ENCODE measurements around the gene LRRC18.

Gene LRRC18

DNA sequence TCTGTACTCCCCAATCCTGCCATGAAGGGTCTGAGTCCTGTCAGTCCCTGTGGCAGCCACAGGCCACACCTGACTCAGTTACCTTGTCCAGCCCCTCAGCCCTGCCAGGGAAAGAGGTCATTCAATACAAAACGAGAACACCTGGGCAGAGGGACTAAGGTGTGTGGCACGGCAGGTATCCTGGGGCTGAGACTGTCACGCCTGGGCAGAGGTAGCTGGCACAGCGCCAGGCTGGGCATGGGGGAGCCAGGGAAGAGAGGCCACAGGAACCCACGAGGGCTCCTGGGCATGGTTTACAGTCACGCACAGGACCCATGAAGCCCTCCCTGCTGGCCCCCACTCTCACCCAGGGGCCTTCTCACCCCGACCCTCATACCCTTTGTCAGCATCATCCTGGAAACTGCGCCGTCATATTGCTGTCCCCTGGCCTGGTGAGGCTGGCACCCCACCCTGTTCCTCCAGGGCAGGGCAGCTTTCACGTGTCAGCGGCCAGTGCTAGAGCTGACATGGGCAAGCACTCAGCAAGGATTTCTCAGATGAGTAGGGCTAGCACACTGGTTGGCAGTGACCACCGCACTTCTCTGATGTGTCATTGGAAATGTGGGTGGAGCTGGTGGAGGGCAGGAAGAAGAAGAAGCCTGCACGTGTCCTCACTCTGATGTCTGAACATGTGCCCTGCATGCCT is 42.7 kb downstream of the LRRC18 start:
- no peaks in the 10 kb centered on the region for H3K4me1 ChIP-seq (ENCODE audit: control insufficient read depth, insufficient read depth, low read length, poor library complexity, severe bottlenecking)
- H3K36me3 ChIP-seq (ENCODE audit: control insufficient read depth, insufficient read depth, low read length) = no peaks in the 10 kb centered on the region
- H3K9me3 ChIP-seq (ENCODE audit: control insufficient read depth, low read length) = no peaks in the 10 kb centered on the region
- no peak overlapping the region for H3K27ac ChIP-seq (ENCODE audit: low read depth, low read length, severe bottlenecking)
- 88 to 96% methylated on average over 12 to 13 of the region's 13 CpGs for WGBS, 2 experiments (ENCODE audit: insufficient coverage in 2 of 2)
- H3K4me3 ChIP-seq (ENCODE audit: extremely low read depth, insufficient read depth, low read length, poor library complexity, severe bottlenecking) = no peak overlapping the region

DNA sequence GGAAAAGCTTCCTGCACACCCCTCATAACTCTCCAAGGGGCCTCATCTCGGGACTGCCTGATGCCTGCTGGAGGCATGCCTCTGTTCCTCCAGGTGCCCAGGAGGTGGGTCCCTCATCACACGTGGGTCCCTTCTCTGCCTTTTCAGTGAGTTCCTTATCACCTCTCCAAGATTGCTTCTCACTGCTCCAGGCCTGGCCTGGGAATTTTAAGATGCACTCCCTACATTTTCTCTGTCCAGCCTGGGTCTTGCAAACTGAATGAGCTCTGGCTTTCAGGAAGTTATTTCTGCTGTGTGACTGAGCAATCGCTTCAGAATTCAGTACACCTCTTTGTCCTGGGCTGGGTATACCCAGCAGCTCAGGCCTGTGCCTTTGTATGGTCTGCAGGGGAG is 43.8 kb downstream of the LRRC18 start:
- Histone ChIP-seq H3K4me3 (ENCODE audit: extremely low read depth, insufficient read depth, low read length, poor library complexity, severe bottlenecking) (no peak overlapping the region), H3K27ac (ENCODE audit: low read depth, low read length, severe bottlenecking) (no peak overlapping the region), H3K4me1 (ENCODE audit: control insufficient read depth, insufficient read depth, low read length, poor library complexity, severe bottlenecking) (no peaks in the 10 kb centered on the region), H3K36me3 (ENCODE audit: control insufficient read depth, insufficient read depth, low read length) (no peaks in the 10 kb centered on the region), H3K9me3 (ENCODE audit: control insufficient read depth, low read length) (no peaks in the 10 kb centered on the region)
- 70 to 79% methylated on average over 2 to 3 of the region's 3 CpGs for WGBS, 2 experiments (ENCODE audit: insufficient coverage in 2 of 2)

DNA sequence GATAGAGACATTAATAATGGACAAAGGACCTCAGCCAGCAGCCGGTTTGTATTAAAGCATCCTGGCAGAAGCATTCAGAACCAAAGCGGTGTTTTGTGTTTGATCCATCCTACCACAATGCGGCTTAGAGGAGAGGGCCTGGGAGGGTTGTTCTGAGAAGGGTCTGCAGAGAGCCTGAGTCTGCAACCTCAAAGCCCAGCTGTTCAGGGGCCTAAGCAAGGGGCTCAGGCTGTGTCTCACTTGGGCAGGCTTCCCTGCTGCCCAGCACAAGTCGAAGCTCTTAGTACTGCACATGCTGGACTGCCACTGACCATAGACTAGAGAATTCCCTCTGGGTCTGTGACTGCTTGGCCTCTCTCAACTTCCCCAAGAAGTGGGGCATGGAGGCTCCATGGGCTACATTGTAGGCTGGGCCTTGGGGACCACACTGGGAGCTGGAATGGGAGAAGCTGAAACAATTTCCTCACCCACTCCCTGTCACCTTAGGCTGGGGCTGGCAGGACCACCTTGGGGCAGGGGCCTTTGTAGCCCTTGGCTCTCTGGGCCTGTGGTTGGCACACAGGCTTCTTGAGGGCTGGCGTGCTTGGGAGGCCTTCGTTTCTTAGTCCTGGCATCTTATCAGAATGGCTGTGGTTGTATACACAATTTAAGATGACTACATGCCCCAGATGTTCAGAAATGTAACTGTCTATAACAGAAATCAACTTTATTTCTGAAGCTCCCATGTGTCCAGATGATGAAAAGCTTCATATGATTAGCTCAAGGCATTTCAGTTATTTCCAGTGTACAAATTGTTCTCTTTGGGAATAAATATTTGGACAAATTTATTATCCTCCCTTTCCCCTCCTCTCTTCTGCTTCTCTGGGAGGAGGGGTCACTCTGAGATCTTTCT is 44.5 kb downstream of the LRRC18 start:
- Histone ChIP-seq H3K4me3 (ENCODE audit: extremely low read depth, insufficient read depth, low read length, poor library complexity, severe bottlenecking) (no peak overlapping the region), H3K4me1 (ENCODE audit: control insufficient read depth, insufficient read depth, low read length, poor library complexity, severe bottlenecking) (no peaks in the 10 kb centered on the region), H3K36me3 (ENCODE audit: control insufficient read depth, insufficient read depth, low read length) (no peaks in the 10 kb centered on the region), H3K27ac (ENCODE audit: low read depth, low read length, severe bottlenecking) (no peak overlapping the region), H3K9me3 (ENCODE audit: control insufficient read depth, low read length) (no peaks in the 10 kb centered on the region)
- WGBS, 2 experiments (ENCODE audit: insufficient coverage in 2 of 2) = 81 to 84% methylated on average over 4 to 6 of the region's 6 CpGs

GRCh38 chr10:48890888-48891850 is 48.5 kb downstream of the LRRC18 start:
- H3K4me3 ChIP-seq (ENCODE audit: extremely low read depth, insufficient read depth, low read length, poor library complexity, severe bottlenecking) = no peak overlapping the region
- WGBS, 2 experiments (ENCODE audit: insufficient coverage in 2 of 2) = 85 to 96% methylated on average over 10 of the region's 11 CpGs
- no peaks in the 10 kb centered on the region for H3K36me3 ChIP-seq (ENCODE audit: control insufficient read depth, insufficient read depth, low read length)

DNA sequence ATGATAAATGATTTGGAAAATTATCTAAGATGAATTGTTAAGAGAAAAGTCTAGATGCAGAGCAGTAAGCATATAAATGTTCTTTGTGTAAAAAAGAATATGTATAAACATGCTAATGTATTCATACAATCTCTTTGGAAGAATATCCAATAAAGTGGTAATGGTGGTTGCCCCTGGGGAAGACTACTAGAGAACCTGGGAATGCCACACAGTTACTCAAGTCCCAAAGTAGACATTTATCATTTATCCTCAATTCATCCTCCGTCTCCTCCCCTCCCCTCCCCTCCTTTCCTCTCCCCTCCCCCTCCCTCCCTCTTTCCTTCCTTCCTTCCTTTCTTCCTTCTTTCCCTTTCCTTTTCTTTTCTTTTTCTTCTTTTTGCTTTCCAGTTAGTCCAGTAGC is 51.7 kb downstream of the LRRC18 start:
- no peaks in the 10 kb centered on the region for H3K9me3 ChIP-seq (ENCODE audit: control insufficient read depth, low read length)
- WGBS, 2 experiments (ENCODE audit: insufficient coverage in 2 of 2) = 90 to 100% methylated on average over 1 of the region's 1 CpG
- H3K36me3 ChIP-seq (ENCODE audit: control insufficient read depth, insufficient read depth, low read length) = no peaks in the 10 kb centered on the region
- H3K4me3 ChIP-seq (ENCODE audit: extremely low read depth, insufficient read depth, low read length, poor library complexity, severe bottlenecking) = no peak overlapping the region
- no peaks in the 10 kb centered on the region for H3K4me1 ChIP-seq (ENCODE audit: control insufficient read depth, insufficient read depth, low read length, poor library complexity, severe bottlenecking)
- H3K27ac ChIP-seq (ENCODE audit: low read depth, low read length, severe bottlenecking) = no peak overlapping the region

More at GRCh38 chr10:48890888-48891850, 48.5 kb downstream of the LRRC18 start:
- Histone ChIP-seq H3K27ac (ENCODE audit: low read depth, low read length, severe bottlenecking) (no peak overlapping the region), H3K9me3 (ENCODE audit: control insufficient read depth, low read length) (no peaks in the 10 kb centered on the region), H3K4me1 (ENCODE audit: control insufficient read depth, insufficient read depth, low read length, poor library complexity, severe bottlenecking) (no peaks in the 10 kb centered on the region)

GRCh38 chr10:48885376-48885775 is 54.3 kb downstream of the LRRC18 start:
- no peaks in the 10 kb centered on the region for H3K36me3 ChIP-seq (ENCODE audit: control insufficient read depth, insufficient read depth, low read length)
- no CpG with 5 or more reads among the region's 2 CpGs for WGBS, 2 experiments (ENCODE audit: insufficient coverage in 2 of 2)
- no peaks in the 10 kb centered on the region for H3K9me3 ChIP-seq (ENCODE audit: control insufficient read depth, low read length)
- no peak overlapping the region for H3K4me3 ChIP-seq (ENCODE audit: extremely low read depth, insufficient read depth, low read length, poor library complexity, severe bottlenecking)
- H3K27ac ChIP-seq (ENCODE audit: low read depth, low read length, severe bottlenecking) = no peak overlapping the region
- no peaks in the 10 kb centered on the region for H3K4me1 ChIP-seq (ENCODE audit: control insufficient read depth, insufficient read depth, low read length, poor library complexity, severe bottlenecking)

GRCh38 chr10:48884179-48885045 is 55.2 kb downstream of the LRRC18 start:
- no peak overlapping the region for H3K4me3 ChIP-seq (ENCODE audit: extremely low read depth, insufficient read depth, low read length, poor library complexity, severe bottlenecking)
- 88 to 89% methylated on average over 8 to 9 of the region's 9 CpGs for WGBS, 2 experiments (ENCODE audit: insufficient coverage in 2 of 2)
- no peaks in the 10 kb centered on the region for H3K4me1 ChIP-seq (ENCODE audit: control insufficient read depth, insufficient read depth, low read length, poor library complexity, severe bottlenecking)

DNA sequence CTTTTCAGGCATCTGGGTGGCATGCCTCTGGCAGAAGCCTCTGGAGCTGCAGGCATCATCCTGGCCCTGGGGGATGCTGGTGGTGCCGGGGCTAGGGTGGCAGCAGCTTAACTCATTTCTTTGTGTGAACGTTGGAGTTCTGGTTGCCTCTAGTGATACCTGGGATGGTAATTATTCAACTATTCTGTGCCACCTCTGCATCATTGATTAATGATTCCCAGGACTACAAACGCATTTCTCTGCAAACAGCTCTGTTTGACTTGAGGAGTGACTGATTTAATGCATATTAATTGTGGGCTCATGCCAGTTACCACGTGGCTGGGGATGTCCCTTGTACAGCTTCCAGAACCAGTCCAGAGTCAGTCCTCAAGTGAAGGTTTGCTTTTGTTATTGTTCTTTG is 55.9 kb downstream of the LRRC18 start:
- Histone ChIP-seq H3K36me3 (ENCODE audit: control insufficient read depth, insufficient read depth, low read length) (no peaks in the 10 kb centered on the region), H3K9me3 (ENCODE audit: control insufficient read depth, low read length) (no peaks in the 10 kb centered on the region), H3K4me3 (ENCODE audit: extremely low read depth, insufficient read depth, low read length, poor library complexity, severe bottlenecking) (no peak overlapping the region), H3K4me1 (ENCODE audit: control insufficient read depth, insufficient read depth, low read length, poor library complexity, severe bottlenecking) (no peaks in the 10 kb centered on the region), H3K27ac (ENCODE audit: low read depth, low read length, severe bottlenecking) (no peak overlapping the region)
- 83% methylated on average over 1 of the region's 4 CpGs; no CpG with 5 or more reads in 1 of the 2 experiments for WGBS, 2 experiments (ENCODE audit: insufficient coverage in 2 of 2)

More at GRCh38 chr10:48884179-48885045, 55.2 kb downstream of the LRRC18 start:
- H3K36me3 ChIP-seq (ENCODE audit: control insufficient read depth, insufficient read depth, low read length) = no peaks in the 10 kb centered on the region
- no peaks in the 10 kb centered on the region for H3K9me3 ChIP-seq (ENCODE audit: control insufficient read depth, low read length)
- no peak overlapping the region for H3K27ac ChIP-seq (ENCODE audit: low read depth, low read length, severe bottlenecking)

GRCh38 chr10:48882881-48883280 is 56.8 kb downstream of the LRRC18 start:
- Histone ChIP-seq H3K27ac (ENCODE audit: low read depth, low read length, severe bottlenecking) (no peak overlapping the region), H3K4me1 (ENCODE audit: control insufficient read depth, insufficient read depth, low read length, poor library complexity, severe bottlenecking) (no peaks in the 10 kb centered on the region), H3K9me3 (ENCODE audit: control insufficient read depth, low read length) (no peaks in the 10 kb centered on the region), H3K4me3 (ENCODE audit: extremely low read depth, insufficient read depth, low read length, poor library complexity, severe bottlenecking) (no peak overlapping the region), H3K36me3 (ENCODE audit: control insufficient read depth, insufficient read depth, low read length) (no peaks in the 10 kb centered on the region)
- 90 to 95% methylated on average over 1 to 2 of the region's 2 CpGs for WGBS, 2 experiments (ENCODE audit: insufficient coverage in 2 of 2)

Data from mesodermal cell (in vitro differentiated cells).